B cell (primary cell): ENCODE data around the gene HOMER2. TPM values are rescaled to one million over a fixed set of nuclear protein-coding genes. Genes with fewer than 3 reads are reported as not detected.

Source experiments
- ATAC-seq: fragments of 200-7000 bp; cut with Tn5 transposase; one replicate; pipeline ENCODE4 v1.10.0; 2021; ENCODE audit warnings: low read depth, mild to moderate bottlenecking, moderate number of reproducible peaks, moderate library complexity
- CTCF ChIA-PET: fragments of 350-600 bp; sonication (Branson Sonifier 250); formaldehyde crosslinking; loops from one replicate; lab custom pipeline; 2021; ENCODE audit warnings: antibody characterized with exemption, inconsistent platforms; lab: Charles Lee
- POLR2A ChIA-PET: fragments of 350-600 bp; sonication (Branson Sonifier 250); formaldehyde crosslinking; loops from one replicate; lab custom pipeline; 2021; ENCODE audit warnings: antibody characterized with exemption; lab: Charles Lee
- DNase-seq: peaks from one replicate; pipeline ENCODE4 v3.0.0; 2013
- H2AFZ ChIP-seq: 2 replicates; pipeline ENCODE4 v1.6.1; 2012; ENCODE audit warnings: mild to moderate bottlenecking, low read depth, low read length; ENCODE audit not compliant: insufficient read depth, poor library complexity, severe bottlenecking
- H3K27ac ChIP-seq, 2 donors: 1 replicate in 1 of 2; 2 replicates in 1 of 2; pipeline ENCODE4 v1.5.1; 2012 to 2013; ENCODE audit warnings: low read length in 2 of 2, mild to moderate bottlenecking in 2 of 2, moderate library complexity in 1 of 2
- H3K27me3 ChIP-seq, 4 experiments: fragments of 200-600 bp in 1 of 4; sonication (generic) in 1 of 4; replicated peaks in 1 of 4; 1 replicate in 2 of 4; 2 replicates in 2 of 4; pipeline versions ENCODE4 v1.6.1 to v1.7.0; 2013 to 2016; ENCODE audit warnings: low read length in 3 of 4, mild to moderate bottlenecking in 2 of 4, mixed read lengths in 1 of 4, moderate library complexity in 1 of 4; ENCODE audit not compliant: insufficient read depth in 4 of 4, control insufficient read depth in 3 of 4; ENCODE audit errors: control extremely low read depth in 1 of 4
- H3K36me3 ChIP-seq, 2 experiments: replicated peaks in 1 of 2; 1 replicate in 1 of 2; 2 replicates in 1 of 2; pipeline versions ENCODE4 v1.6.1 to v1.7.1; 2013; ENCODE audit warnings: low read length in 1 of 2; ENCODE audit not compliant: insufficient read depth in 2 of 2, control insufficient read depth in 1 of 2; ENCODE audit errors: control extremely low read depth in 1 of 2, extremely low read depth in 1 of 2
- H3K4me1 ChIP-seq, 2 donors: fragments of 200-600 bp in 1 of 2; sonication (generic) in 1 of 2; 1 replicate in 1 of 2; 2 replicates in 1 of 2; pipeline versions ENCODE4 v1.5.1 to v1.6.1; 2013 to 2017; ENCODE audit warnings: low read length in 2 of 2; ENCODE audit not compliant: control insufficient read depth in 2 of 2, insufficient read depth in 2 of 2
- H3K4me2 ChIP-seq: replicated peaks from 2 replicates; pipeline ENCODE3; 2012; ENCODE audit warnings: mild to moderate bottlenecking, low read depth, low read length; ENCODE audit not compliant: poor library complexity, severe bottlenecking
- H3K4me3 ChIP-seq, 5 experiments: fragments of 200-600 bp in 1 of 5; sonication (generic) in 1 of 5; 1 replicate in 3 of 5; 2 replicates in 2 of 5; pipeline versions ENCODE4 v1.5.1 to v1.7.0; 2011 to 2016; ENCODE audit warnings: low read length in 4 of 5, mild to moderate bottlenecking in 4 of 5, low read depth in 2 of 5, control low read depth in 1 of 5, moderate library complexity in 1 of 5; ENCODE audit not compliant: insufficient read depth in 1 of 5; ENCODE audit errors: control extremely low read depth in 1 of 5, extremely low read depth in 1 of 5
- H3K79me2 ChIP-seq: fragments of 200-600 bp; sonication (generic); one replicate; pipeline ENCODE4 v1.6.0; 2016; ENCODE audit warnings: low read length; ENCODE audit not compliant: control insufficient read depth, insufficient read depth
- H3K9ac ChIP-seq: fragments of 200-600 bp; sonication (generic); 2 replicates; pipeline ENCODE4 v1.6.1; 2017; ENCODE audit warnings: mild to moderate bottlenecking, low read length, moderate library complexity
- H3K9me3 ChIP-seq, 3 donors: one replicate each; pipeline versions ENCODE4 v1.6.1 to v1.7.1; 2013; ENCODE audit warnings: low read length in 2 of 3; ENCODE audit not compliant: control insufficient read depth in 2 of 3, insufficient read depth in 1 of 3; ENCODE audit errors: control extremely low read depth in 1 of 3
- H4K20me1 ChIP-seq: 2 replicates; pipeline ENCODE4 v1.6.0; 2012; ENCODE audit warnings: mild to moderate bottlenecking, low read length; ENCODE audit not compliant: insufficient read depth, control insufficient read depth, poor library complexity, severe bottlenecking
- H3K27ac Mint-ChIP-seq: one replicate; pipeline ENCODE4 v1.8.0; 2021; ENCODE audit warnings: mixed read lengths
- H3K27me3 Mint-ChIP-seq: one replicate; pipeline ENCODE4 v1.8.0; 2021; ENCODE audit warnings: mixed read lengths
- H3K4me1 Mint-ChIP-seq: one replicate; pipeline ENCODE4 v1.8.0; 2021; ENCODE audit warnings: mixed read lengths
- H3K4me3 Mint-ChIP-seq: one replicate; pipeline ENCODE4 v1.8.0; 2021; ENCODE audit warnings: mixed read lengths
- H3K9me3 Mint-ChIP-seq: one replicate; pipeline ENCODE4 v1.8.0; 2022; ENCODE audit warnings: mixed read lengths; ENCODE audit not compliant: insufficient read depth
- EZH2 ChIP-seq: IDR thresholded peaks from 2 replicates; pipeline ENCODE4 v1.6.1; 2012; ENCODE audit warnings: borderline replicate concordance, low read depth, mild to moderate bottlenecking, moderate library complexity, low read length; ENCODE audit not compliant: insufficient read depth, poor library complexity, severe bottlenecking
- WGBS: methylation state at CpG from one replicate; pipeline ENCODE4 v1.1.5; 2013; ENCODE audit warnings: missing lambda C conversion rate; ENCODE audit not compliant: insufficient coverage; 5-methylcytosine and 5-hydroxymethylcytosine counted together
- intact Hi-C: fragments of 100-400 bp; cut with micrococcal nuclease; formaldehyde crosslinking; loops from one replicate; pipeline ENCODE4 v1.10.0; 2022
- polyA plus RNA-seq: library from polyadenylated mRNA; depleted of rRNA; stranded (reverse); fragments of >200 nt; gene quantifications from 2 replicates; pipeline ENCODE4 v1.2.3, GENCODE V29; 2012
- total RNA-seq, 2 donors: library from RNA; stranded (reverse); fragments of 120-200 nt in 1 of 2; gene quantifications; 1 replicate in 1 of 2; 2 replicates in 1 of 2; pipeline versions ENCODE4 v1.2.3 to v1.2.4, GENCODE V29; 2013 to 2022
- TF ChIP-seq, protein P1 (sequence below): fragments of 200-600 bp; IDR thresholded peaks from one replicate; pipeline ENCODE4 v1.8.0; 2022; ENCODE audit warnings: antibody characterized with exemption, mild to moderate bottlenecking

Gene HOMER2
- total and polyA plus RNA-seq, 2 donors (not counting 1 experiment from before 2014, with no cell fraction given), result 5.7 to 19.5 TPM

DNA sequence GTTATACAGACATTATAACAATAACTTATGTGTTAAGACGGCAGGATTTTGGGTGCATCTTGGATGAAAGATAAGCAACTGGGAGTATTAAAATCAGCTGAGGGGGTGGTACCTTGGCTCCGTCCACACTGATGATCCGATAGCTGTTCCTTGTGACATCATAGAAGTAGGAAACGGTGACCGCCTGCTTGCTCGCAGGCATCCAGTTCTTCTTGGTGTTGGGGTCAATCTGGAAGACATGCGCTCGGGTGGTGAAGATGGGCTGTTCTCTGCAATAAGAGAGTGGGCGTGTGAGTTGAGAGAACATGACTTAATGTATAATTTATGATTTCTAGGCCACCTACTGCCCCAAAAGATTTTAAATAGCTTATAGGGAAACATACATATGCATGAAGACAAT lies 59.9 kb downstream of the HOMER2 start:
- no peaks in the 10 kb centered on the region for H3K27me3 ChIP-seq
- H3K27me3 Mint-ChIP-seq, result peaks cover 3% of the 10 kb centered on the region
- CTCF ChIA-PET, result interaction anchor here (0.9 kb wide), 1 partner anchor 84 kb away, joined by 3 read pairs; no protein-coding TSS in a partner anchor
- DNase-seq (no peak), ATAC-seq (no peak)
- no peak overlapping the region for H3K4me3 Mint-ChIP-seq
- H3K27ac Mint-ChIP-seq, result no peak overlapping the region
- H3K9me3 Mint-ChIP-seq, result no peaks in the 10 kb centered on the region
- H2AFZ ChIP-seq, result no peak overlapping the region
- no peaks in the 10 kb centered on the region for H3K9me3 ChIP-seq
- H3K4me3 ChIP-seq, result no peak overlapping the region
- H3K4me2 ChIP-seq, result no peak overlapping the region
- H3K4me1 ChIP-seq, result no peaks in the 10 kb centered on the region
- H3K27ac ChIP-seq, result no peak overlapping the region
- intact Hi-C loops, result no loop called here
- TF ChIP-seq, protein P1, sequence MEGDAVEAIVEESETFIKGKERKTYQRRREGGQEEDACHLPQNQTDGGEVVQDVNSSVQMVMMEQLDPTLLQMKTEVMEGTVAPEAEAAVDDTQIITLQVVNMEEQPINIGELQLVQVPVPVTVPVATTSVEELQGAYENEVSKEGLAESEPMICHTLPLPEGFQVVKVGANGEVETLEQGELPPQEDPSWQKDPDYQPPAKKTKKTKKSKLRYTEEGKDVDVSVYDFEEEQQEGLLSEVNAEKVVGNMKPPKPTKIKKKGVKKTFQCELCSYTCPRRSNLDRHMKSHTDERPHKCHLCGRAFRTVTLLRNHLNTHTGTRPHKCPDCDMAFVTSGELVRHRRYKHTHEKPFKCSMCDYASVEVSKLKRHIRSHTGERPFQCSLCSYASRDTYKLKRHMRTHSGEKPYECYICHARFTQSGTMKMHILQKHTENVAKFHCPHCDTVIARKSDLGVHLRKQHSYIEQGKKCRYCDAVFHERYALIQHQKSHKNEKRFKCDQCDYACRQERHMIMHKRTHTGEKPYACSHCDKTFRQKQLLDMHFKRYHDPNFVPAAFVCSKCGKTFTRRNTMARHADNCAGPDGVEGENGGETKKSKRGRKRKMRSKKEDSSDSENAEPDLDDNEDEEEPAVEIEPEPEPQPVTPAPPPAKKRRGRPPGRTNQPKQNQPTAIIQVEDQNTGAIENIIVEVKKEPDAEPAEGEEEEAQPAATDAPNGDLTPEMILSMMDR, result no peak
- TF ChIP-seq EZH2, result no peak
- H3K36me3 ChIP-seq, result no peaks in the 10 kb centered on the region
- POLR2A ChIA-PET, result no interaction called here
- WGBS, result 97% methylated on average over 5 of the region's 9 CpGs
- no peak overlapping the region for H3K9ac ChIP-seq
- no peaks in the 10 kb centered on the region for H3K4me1 Mint-ChIP-seq
- no peaks in the 10 kb centered on the region for H4K20me1 ChIP-seq
- H3K79me2 ChIP-seq, result no peaks in the 10 kb centered on the region

DNA sequence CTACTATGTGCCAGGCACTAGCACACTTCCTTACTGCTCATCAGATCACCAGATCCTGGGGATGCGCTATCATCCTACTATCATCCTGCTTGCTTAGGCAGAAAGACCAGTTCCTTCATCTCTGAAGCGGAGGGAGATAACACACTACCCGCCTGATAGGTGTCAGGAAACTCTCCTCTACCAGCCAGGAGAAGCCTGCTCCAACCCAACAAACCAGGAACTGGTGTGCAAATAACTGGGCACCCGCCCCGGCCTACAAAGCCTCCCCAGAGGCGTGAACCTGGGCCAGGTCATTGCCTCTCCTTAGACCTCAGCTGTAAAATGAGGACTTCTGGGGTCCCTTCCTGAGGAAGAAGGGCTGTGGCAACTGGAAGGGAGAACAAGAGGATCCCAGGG lies 61.5 kb downstream of the HOMER2 start:
- no peak for TF ChIP-seq EZH2
- TF ChIP-seq, protein P1, result no peak
- no peak for ATAC-seq
- Histone ChIP-seq H3K27ac (no peak overlapping the region), H4K20me1 (no peaks in the 10 kb centered on the region), H3K79me2 (no peaks in the 10 kb centered on the region), H3K9me3 (no peaks in the 10 kb centered on the region), H3K27me3 (no peaks in the 10 kb centered on the region), H3K4me3 (no peak overlapping the region), H2AFZ (no peak overlapping the region), H3K9ac (no peak overlapping the region), H3K36me3 (no peaks in the 10 kb centered on the region), H3K4me1 (no peaks in the 10 kb centered on the region), H3K4me2 (no peak overlapping the region)
- ChIA-PET POLR2A (no interaction called here), CTCF (no interaction called here)
- no peak for DNase-seq
- intact Hi-C loops, result no loop called here
- Mint-ChIP-seq H3K4me1 (no peaks in the 10 kb centered on the region), H3K4me3 (no peak overlapping the region), H3K27me3 (peaks cover 3% of the 10 kb centered on the region), H3K27ac (no peak overlapping the region), H3K9me3 (no peaks in the 10 kb centered on the region)
- 93% methylated on average over 6 of the region's 6 CpGs for WGBS
